GM21423 (cell line): ENCODE measurements around the gene HYOU1.
"Not testable (repeated sequence)": the region's sequence is repeated elsewhere in the genome, so short reads cannot be mapped to it uniquely, and the experiment has no call there.

ENCODE experiments used
- ATAC-seq: cut with Tn5 transposase; IDR thresholded peaks from one replicate; pipeline ENCODE4 v1.9.1; 2021; ENCODE audit warnings: mild to moderate bottlenecking, moderate library complexity; ENCODE audit not compliant: unreplicated experiment

The HYOU1 gene

GRCh38 chr11:119047205-119047604 is 9.8 kb downstream of the HYOU1 start:
- ATAC-seq: no peak

- no peak for ATAC-seq
Observed at GRCh38 chr11:119046489-119046888, 10.5 kb downstream of the HYOU1 start.

- no peak for ATAC-seq
Observed at GRCh38 chr11:119044708-119045107, 12.3 kb downstream of the HYOU1 start.

GRCh38 chr11:119042927-119043326 is 14.1 kb downstream of the HYOU1 start:
- no peak for ATAC-seq

- ATAC-seq: no peak
Observed at GRCh38 chr11:119041821-119042514, 15.0 kb downstream of the HYOU1 start.

- not testable (repeated sequence) for ATAC-seq
Observed at GRCh38 chr11:119039471-119039870, 17.5 kb downstream of the HYOU1 start.

GRCh38 chr11:119038884-119039283 is 18.1 kb downstream of the HYOU1 start:
- no peak for ATAC-seq

GRCh38 chr11:119034813-119035212 is 22.2 kb downstream of the HYOU1 start:
- ATAC-seq: no peak

- ATAC-seq: not testable (repeated sequence)
Observed at GRCh38 chr11:119033421-119033820, 23.6 kb downstream of the HYOU1 start.

- no peak for ATAC-seq
Observed at GRCh38 chr11:119031912-119032280, 25.1 kb downstream of the HYOU1 start.

- peak; percentile 86 for ATAC-seq
Observed at GRCh38 chr11:119030329-119031047, 26.5 kb downstream of the HYOU1 start, which contains the start of gene SLC37A4. TSS of gene SLC37A4 (minus strand) at chr11:119030877.

- peak; percentile 13 for ATAC-seq
Observed at GRCh38 chr11:119030029-119030328, 27.0 kb downstream of the HYOU1 start.

- peak; percentile 1 for ATAC-seq
Observed at GRCh38 chr11:119029340-119030028, 27.5 kb downstream of the HYOU1 start.

GRCh38 chr11:119029069-119029339 is 28.0 kb downstream of the HYOU1 start:
- ATAC-seq: no peak

GRCh38 chr11:119028346-119029068 is 28.5 kb downstream of the HYOU1 start:
- ATAC-seq: no peak

- no peak for ATAC-seq
Observed at GRCh38 chr11:119027561-119028345, 29.3 kb downstream of the HYOU1 start.

- no peak for ATAC-seq
Observed at GRCh38 chr11:119026970-119027369, 30.0 kb downstream of the HYOU1 start.

- no peak for ATAC-seq
Observed at GRCh38 chr11:119025978-119026766, 30.8 kb downstream of the HYOU1 start.

- no peak for ATAC-seq
Observed at GRCh38 chr11:119025541-119025940, 31.5 kb downstream of the HYOU1 start.

GRCh38 chr11:119025099-119025473 is 31.9 kb downstream of the HYOU1 start:
- ATAC-seq: no peak
